IgD-negative memory B cell (primary cell): ENCODE results near the gene TPRG1. TPM values are rescaled to one million over a fixed set of nuclear protein-coding genes. Genes with fewer than 3 reads are reported as not detected.

Source experiments
- H3K27ac Mint-ChIP-seq, 3 donors: one replicate each; pipeline ENCODE4 v1.8.0; 2020 to 2022; ENCODE audit warnings: mild to moderate bottlenecking in 3 of 3, mixed read lengths in 3 of 3, moderate library complexity in 1 of 3
- H3K27me3 Mint-ChIP-seq: one replicate; pipeline ENCODE4 v1.8.0; 2021; ENCODE audit warnings: mixed read lengths
- H3K36me3 Mint-ChIP-seq: one replicate; pipeline ENCODE4 v1.8.0; 2020; ENCODE audit warnings: mild to moderate bottlenecking, mixed read lengths
- H3K4me1 Mint-ChIP-seq, 3 donors: one replicate each; pipeline ENCODE4 v1.8.0; 2020 to 2022; ENCODE audit warnings: mixed read lengths in 3 of 3, mild to moderate bottlenecking in 1 of 3
- H3K4me3 Mint-ChIP-seq, 4 donors: one replicate each; pipeline ENCODE4 v1.8.0; 2020 to 2022; ENCODE audit warnings: mild to moderate bottlenecking in 4 of 4, mixed read lengths in 4 of 4, moderate library complexity in 3 of 4
- H3K9me3 Mint-ChIP-seq, 3 donors: one replicate each; pipeline ENCODE4 v1.8.0; 2020 to 2021; ENCODE audit warnings: mixed read lengths in 3 of 3, mild to moderate bottlenecking in 1 of 3
- polyA plus RNA-seq: library from polyadenylated mRNA; unstranded; fragments of 300-500 nt; fragmentation: Illumina TruSeq; gene quantifications from one replicate; pipeline ENCODE4 v1.2.3, GENCODE V29; 2021

Gene TPRG1
- polyA plus RNA-seq, 1 donor from 2014 or later: not detected

DNA sequence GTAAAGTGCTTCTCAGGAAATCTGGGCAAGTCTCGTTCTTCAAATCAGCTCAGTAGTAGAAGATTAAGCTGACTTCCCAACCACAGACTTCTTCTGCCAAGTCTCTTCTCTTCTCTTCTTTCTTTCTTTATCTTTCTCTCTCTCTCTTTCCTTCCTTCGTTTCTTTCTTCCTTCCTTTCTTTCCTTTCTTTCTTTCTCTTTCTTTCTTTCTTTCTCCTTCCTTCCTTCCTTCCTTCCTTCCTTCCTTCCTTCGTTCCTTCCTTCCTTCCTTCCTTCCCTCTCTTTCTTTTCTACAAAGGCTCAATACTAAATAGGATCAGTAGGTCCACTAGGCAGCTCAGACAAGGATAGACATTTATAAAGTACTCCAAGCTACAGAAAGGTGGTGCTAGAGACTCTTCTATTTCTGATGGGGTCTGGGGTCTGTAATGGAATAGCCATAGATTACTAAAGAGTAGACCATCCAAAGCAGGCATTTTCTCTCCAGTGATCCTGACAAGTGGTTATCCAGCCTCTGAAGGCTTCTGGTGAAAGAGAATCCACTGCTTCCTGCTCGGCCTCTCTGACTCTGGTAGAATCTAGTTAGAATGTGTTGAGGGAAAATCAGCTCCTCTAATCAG lies 100.8 kb downstream of the TPRG1 start:
- H3K27ac Mint-ChIP-seq: no peak overlapping the region
- peaks cover 9 to 14% (median 12%) of the 10 kb centered on the region in 3 donors for H3K4me1 Mint-ChIP-seq
- no peaks in the 10 kb centered on the region for H3K36me3 Mint-ChIP-seq
- H3K9me3 Mint-ChIP-seq: no peaks in the 10 kb centered on the region
- no peak overlapping the region for H3K4me3 Mint-ChIP-seq
- H3K27me3 Mint-ChIP-seq: peaks cover 5% of the 10 kb centered on the region

DNA sequence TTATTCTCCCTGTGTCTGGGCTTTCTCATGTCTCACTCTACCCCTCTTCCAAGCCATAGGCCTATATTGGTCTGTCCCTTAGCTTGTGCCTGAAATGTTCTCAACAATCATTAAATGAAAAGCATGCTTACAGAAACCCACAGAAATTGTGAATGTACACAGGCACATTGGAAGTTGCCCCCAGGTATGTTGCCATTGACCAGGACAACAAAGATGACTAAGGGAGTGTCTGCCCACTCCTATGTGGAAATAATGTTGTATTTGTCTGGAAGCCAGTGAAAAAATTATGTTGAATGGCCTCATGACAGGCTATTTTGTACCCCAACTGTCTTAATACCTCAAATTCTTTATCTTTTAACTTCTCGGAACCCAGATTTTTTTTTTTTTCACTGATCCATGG lies 102.0 kb downstream of the TPRG1 start:
- Mint-ChIP-seq H3K27me3 (peaks cover 4% of the 10 kb centered on the region), H3K4me3 (no peak overlapping the region), H3K9me3 (no peaks in the 10 kb centered on the region), H3K4me1 (peaks cover 9 to 14% (median 14%) of the 10 kb centered on the region in 3 donors), H3K27ac (no peak overlapping the region), H3K36me3 (no peaks in the 10 kb centered on the region)

DNA sequence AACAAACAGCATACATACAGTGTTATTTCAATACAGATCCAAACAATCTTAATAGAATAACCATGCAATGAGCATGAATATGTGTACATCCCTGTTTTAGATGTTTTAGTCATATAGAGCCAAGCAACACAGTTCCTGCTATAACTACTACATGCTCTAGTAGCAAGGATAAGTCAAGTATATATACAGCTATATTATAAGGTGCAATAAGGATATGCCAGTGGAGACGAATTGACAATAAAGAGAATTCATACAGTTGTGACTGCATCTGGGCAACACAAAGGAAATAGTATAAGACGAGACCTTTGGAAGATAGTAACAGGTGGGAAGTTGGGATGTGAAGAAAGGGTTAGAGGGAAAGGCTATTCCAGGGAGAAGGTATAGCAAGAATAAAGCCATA lies 103.4 kb downstream of the TPRG1 start:
- no peaks in the 10 kb centered on the region for H3K36me3 Mint-ChIP-seq
- H3K4me3 Mint-ChIP-seq: no peak overlapping the region
- peaks cover 9 to 14% (median 14%) of the 10 kb centered on the region in 3 donors for H3K4me1 Mint-ChIP-seq
- peaks cover 5% of the 10 kb centered on the region for H3K27me3 Mint-ChIP-seq
- no peak overlapping the region for H3K27ac Mint-ChIP-seq
- H3K9me3 Mint-ChIP-seq: no peaks in the 10 kb centered on the region

DNA sequence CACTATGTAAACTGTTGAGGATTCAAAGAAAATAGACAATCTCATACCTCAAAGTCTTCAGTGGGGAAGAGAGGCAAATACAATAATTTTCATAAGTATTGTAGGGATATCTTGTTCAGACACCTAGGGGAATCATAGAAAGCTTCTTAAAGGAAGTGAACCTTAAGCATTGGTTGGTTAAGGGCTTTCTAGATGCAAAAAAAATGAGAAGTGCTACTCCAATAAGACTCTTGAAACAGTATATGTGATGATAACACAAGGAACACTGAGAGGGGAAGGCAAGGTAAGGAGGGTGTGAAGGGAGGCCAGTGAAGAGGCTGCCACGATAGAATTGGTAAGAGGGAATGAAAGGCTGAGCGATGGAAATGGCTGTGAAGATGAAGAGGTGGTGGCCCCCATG lies 104.1 kb downstream of the TPRG1 start:
- no peaks in the 10 kb centered on the region for H3K36me3 Mint-ChIP-seq
- peaks cover 5% of the 10 kb centered on the region for H3K27me3 Mint-ChIP-seq
- no peak overlapping the region for H3K27ac Mint-ChIP-seq
- H3K9me3 Mint-ChIP-seq: no peaks in the 10 kb centered on the region
- no peak overlapping the region for H3K4me3 Mint-ChIP-seq
- H3K4me1 Mint-ChIP-seq: peaks cover 9 to 14% (median 14%) of the 10 kb centered on the region in 3 donors

DNA sequence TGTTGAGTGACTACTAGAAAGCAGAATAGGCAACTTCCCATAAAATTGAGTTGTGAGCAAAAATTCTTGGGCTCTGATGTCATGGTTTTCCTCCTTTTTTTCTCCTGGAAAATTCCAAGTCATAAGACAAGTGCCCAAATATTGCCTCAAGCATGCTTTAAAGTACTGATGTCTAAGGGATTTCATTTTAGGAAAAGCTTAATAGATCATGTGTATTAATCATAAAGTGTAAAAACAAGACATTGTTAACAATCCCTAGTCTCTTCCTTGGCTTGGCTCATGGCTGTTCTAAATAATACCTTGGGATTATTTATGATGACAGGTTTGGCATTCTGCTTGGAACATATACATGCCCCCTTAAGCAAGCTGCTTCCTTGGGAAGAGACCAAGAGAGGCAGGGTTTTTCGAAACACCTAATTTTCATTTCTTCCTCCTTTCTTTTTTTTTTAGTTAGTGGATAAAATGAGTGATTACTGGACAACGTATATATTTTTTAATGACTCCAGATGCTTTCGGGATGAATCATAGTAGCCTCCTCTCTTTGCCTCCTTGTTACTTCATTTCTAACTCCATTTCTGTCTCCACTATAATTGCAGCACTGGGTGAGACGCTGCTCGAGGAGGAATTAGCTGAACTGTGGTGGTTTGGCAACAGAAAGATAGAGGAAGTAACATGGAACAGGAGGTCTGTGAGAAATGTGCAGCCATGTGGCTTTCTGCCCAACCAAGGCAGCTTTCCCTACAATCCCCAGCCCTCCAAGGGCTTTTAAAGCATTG lies 104.9 kb downstream of the TPRG1 start:
- Mint-ChIP-seq H3K4me3 (peak overlapping the region in 2 of 4 donors; percentile 30 to 80), H3K4me1 (peaks cover 9 to 14% (median 14%) of the 10 kb centered on the region in 3 donors), H3K27me3 (peaks cover 5% of the 10 kb centered on the region), H3K9me3 (no peaks in the 10 kb centered on the region), H3K27ac (peak overlapping the region in 1 of 3 donors; percentile 52), H3K36me3 (no peaks in the 10 kb centered on the region)

DNA sequence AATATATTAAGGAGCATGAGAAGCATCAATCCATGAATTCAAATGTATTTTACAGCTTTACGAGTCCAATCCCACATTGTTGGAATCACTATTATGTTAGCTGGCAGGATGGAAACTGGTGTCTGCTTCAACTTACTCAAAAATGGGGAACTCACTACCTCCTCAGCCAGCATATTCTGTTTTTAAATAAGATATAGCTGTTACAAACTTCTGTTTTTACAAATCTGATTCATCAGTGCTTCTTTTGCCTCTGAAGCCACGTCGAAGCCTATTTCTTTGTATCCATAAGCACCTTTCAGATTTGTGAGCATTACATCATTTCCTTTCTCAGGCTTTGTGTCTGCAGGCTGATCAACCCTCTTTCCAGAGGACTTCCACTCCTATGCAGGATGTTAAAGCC lies 105.9 kb downstream of the TPRG1 start:
- H3K4me1 Mint-ChIP-seq: peaks cover 9 to 14% (median 14%) of the 10 kb centered on the region in 3 donors
- no peak overlapping the region for H3K27ac Mint-ChIP-seq
- H3K9me3 Mint-ChIP-seq: no peaks in the 10 kb centered on the region
- H3K4me3 Mint-ChIP-seq: no peak overlapping the region
- peaks cover 7% of the 10 kb centered on the region for H3K27me3 Mint-ChIP-seq
- no peaks in the 10 kb centered on the region for H3K36me3 Mint-ChIP-seq

DNA sequence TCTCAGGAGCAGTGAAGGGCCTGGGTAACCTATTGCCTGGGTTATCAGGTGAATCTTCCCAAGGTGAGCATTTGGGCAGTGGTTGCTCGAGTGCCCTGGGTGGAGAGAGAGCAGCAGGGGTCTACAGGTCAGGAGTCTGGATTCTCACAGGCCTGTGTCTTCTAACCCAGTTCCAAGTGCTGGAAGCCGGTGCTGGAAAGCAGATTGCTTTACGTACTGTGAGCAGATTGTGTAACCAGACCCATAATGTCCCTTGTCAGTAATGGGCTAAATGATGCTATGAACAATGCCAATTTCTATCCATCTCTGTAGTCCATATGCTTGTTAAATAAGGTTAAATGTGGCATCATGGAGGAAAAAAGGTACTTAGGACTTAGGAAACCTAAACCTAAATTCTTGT lies 106.5 kb downstream of the TPRG1 start:
- H3K4me3 Mint-ChIP-seq: no peak overlapping the region
- peaks cover 9 to 14% (median 14%) of the 10 kb centered on the region in 3 donors for H3K4me1 Mint-ChIP-seq
- no peaks in the 10 kb centered on the region for H3K9me3 Mint-ChIP-seq
- no peak overlapping the region for H3K27ac Mint-ChIP-seq
- H3K36me3 Mint-ChIP-seq: no peaks in the 10 kb centered on the region
- H3K27me3 Mint-ChIP-seq: peaks cover 7% of the 10 kb centered on the region

DNA sequence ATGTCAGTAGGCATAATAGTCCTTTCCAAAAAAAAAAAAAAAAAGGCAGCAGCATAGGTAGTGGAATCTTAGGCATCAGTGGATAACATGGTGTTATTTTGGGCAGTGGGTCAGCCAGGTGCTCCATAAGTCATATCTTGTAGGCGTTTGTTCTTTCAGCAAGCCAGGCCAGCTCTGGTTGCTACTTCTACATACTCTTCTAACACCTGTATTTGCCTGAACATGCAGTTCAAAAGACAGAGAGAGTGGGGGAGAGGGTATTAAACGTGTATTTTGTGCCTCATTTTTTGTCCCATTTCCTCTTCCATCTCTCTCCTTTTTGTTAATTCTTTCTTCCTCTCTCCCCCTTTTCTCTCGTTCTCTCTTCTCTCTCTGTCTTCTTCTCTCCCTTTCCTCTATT lies 110.4 kb downstream of the TPRG1 start:
- H3K27me3 Mint-ChIP-seq: peaks cover 7% of the 10 kb centered on the region
- peaks cover 9 to 20% (median 11%) of the 10 kb centered on the region in 3 donors for H3K4me1 Mint-ChIP-seq
- H3K9me3 Mint-ChIP-seq: no peaks in the 10 kb centered on the region
- H3K36me3 Mint-ChIP-seq: no peaks in the 10 kb centered on the region
- H3K4me3 Mint-ChIP-seq: no peak overlapping the region
- H3K27ac Mint-ChIP-seq: no peak overlapping the region

DNA sequence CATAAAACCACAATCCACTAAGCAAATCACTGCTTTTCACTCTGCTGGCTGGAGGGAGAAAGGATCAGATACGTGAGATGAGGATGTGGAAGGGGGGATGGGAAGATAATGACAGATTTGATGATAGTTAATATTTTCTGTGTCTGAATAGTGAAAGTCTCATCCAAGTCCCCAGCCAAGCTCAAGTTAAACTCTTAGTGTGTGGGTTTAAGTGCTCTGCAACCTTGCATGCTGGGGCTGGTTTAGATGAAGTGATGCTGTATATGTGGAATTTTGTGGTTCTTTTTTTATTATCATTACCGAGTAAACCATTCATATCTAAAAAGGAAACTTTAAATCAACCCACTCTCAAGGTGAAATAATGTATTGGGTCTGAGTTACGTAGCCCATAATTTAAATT lies 111.0 kb downstream of the TPRG1 start:
- no peak overlapping the region for H3K27ac Mint-ChIP-seq

DNA sequence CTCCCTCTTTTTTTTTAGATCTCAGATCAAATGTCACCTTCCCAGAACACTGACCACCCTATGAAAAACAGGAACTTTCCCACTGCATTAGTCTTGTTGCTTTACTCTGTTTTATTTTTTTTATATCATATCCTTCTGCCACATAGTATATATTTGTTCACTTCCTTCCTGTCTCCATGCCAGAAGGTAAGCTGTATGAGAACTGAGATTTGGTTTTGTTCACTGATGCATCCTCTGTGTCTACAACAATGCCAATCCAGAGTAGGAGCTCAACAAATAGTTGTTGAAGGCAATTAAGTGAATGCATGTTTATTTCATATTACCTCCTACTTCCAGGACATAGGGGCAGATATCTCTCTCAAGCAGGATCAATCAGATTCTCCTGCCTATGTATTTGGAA lies 114.4 kb downstream of the TPRG1 start:
- peaks cover 22 to 30% (median 28%) of the 10 kb centered on the region in 3 donors for H3K4me1 Mint-ChIP-seq
- peaks cover 17% of the 10 kb centered on the region for H3K27me3 Mint-ChIP-seq
- H3K4me3 Mint-ChIP-seq: peak overlapping the region in 1 of 4 donors; percentile 43
- no peaks in the 10 kb centered on the region for H3K36me3 Mint-ChIP-seq
- H3K9me3 Mint-ChIP-seq: no peaks in the 10 kb centered on the region
- H3K27ac Mint-ChIP-seq: no peak overlapping the region

More for the DNA sequence above, 111.0 kb downstream of the TPRG1 start:
- Mint-ChIP-seq H3K36me3 (no peaks in the 10 kb centered on the region), H3K4me3 (no peak overlapping the region), H3K9me3 (no peaks in the 10 kb centered on the region), H3K27me3 (peaks cover 7% of the 10 kb centered on the region), H3K4me1 (peaks cover 7 to 17% (median 11%) of the 10 kb centered on the region in 3 donors)

DNA sequence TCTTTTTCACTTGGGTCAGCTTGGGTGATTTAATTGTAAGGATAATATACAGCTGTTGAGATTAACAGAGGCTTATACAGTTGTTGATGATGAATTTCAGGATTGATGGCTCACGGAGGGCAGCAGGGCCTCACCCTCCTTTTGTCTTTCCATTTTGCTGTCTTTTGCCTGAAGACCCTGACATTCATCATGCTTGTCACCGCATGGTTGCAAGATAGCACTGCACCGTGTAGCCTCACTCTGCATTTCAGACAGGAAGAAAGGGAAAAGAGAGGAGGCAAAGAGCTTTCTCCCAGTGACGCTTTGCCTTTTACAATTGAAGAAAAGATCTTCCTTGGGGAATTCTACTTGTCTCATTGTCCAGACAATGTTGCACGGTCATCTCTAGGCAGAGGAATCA lies 115.1 kb downstream of the TPRG1 start:
- H3K27me3 Mint-ChIP-seq: peaks cover 17% of the 10 kb centered on the region
- peak overlapping the region in 2 of 4 donors; percentile 25 to 30 for H3K4me3 Mint-ChIP-seq
- no peak overlapping the region for H3K27ac Mint-ChIP-seq
- H3K4me1 Mint-ChIP-seq: peaks cover 22 to 30% (median 28%) of the 10 kb centered on the region in 3 donors
- H3K9me3 Mint-ChIP-seq: no peaks in the 10 kb centered on the region
- no peaks in the 10 kb centered on the region for H3K36me3 Mint-ChIP-seq

DNA sequence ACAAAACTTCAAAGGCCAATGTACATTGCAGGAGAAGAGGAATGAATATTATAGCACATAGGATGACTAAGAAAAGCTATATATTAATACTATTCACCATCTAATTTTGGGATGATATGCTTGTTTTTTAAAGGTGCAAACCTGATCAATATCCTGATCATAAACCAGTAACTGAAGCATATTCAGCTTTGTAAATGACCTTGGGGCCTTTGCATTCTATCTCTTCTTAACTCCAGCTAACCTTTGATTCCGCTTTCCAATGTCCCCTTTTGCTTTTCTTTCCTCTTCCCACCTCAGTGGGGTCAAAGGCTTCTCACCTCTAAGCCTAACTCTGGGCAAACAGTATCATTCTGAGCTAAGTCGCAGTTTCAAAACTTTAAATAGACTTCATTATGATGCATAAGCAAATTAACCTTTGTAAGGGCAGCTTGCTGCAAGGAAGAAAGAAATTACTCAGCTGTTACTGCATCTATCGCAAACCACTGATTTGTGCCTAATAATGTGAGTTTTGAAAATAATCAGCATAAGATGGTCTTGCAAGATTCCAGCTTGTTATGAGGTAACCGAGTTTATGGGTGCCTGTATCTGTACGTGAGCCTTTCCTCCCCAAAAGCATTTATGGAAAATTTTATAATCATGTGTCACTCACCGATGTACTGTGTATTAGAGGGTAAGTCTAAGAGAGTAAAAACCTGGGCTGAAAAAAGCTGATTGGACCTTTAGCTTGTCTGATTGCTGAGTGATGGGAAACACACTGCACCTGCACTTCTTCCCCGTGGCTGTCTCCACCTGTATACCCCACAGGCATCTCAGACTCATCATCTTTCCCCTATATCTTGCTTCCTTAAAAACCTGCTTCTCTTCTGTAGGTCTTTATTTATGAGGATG lies 116.8 kb downstream of the TPRG1 start:
- Mint-ChIP-seq H3K9me3 (no peaks in the 10 kb centered on the region), H3K27ac (peak overlapping the region in 1 of 3 donors; percentile 53)

DNA sequence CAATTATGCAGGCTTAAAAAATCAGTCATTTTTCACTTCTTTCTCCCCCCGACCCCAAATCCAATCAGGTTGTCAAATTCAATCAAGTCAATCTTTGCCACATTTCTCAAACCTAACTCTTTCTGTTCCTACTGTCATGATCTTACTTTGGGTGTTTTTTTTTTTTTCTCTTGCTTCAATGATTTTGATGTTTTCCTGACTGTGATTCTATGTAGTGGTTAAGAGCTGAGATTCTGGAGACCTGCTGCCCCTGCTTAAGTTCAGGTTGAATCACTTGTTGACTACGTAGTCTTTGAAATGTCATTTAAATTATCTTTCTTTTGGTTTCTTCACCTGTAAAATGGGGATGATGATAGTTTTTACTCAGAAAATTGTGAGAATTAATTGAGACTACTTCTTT lies 117.5 kb downstream of the TPRG1 start:
- Mint-ChIP-seq H3K27me3 (peaks cover 14% of the 10 kb centered on the region), H3K27ac (no peak overlapping the region), H3K9me3 (no peaks in the 10 kb centered on the region), H3K4me3 (peak overlapping the region in 3 of 4 donors; percentile 3 to 22 (median 15)), H3K36me3 (no peaks in the 10 kb centered on the region), H3K4me1 (peaks cover 22 to 30% (median 28%) of the 10 kb centered on the region in 3 donors)

More for the DNA sequence above, 116.8 kb downstream of the TPRG1 start:
- H3K36me3 Mint-ChIP-seq: no peaks in the 10 kb centered on the region
- peak overlapping the region in 3 of 4 donors; percentile 4 to 22 (median 15) for H3K4me3 Mint-ChIP-seq
- H3K27me3 Mint-ChIP-seq: peaks cover 14% of the 10 kb centered on the region
- peaks cover 22 to 30% (median 28%) of the 10 kb centered on the region in 3 donors for H3K4me1 Mint-ChIP-seq

DNA sequence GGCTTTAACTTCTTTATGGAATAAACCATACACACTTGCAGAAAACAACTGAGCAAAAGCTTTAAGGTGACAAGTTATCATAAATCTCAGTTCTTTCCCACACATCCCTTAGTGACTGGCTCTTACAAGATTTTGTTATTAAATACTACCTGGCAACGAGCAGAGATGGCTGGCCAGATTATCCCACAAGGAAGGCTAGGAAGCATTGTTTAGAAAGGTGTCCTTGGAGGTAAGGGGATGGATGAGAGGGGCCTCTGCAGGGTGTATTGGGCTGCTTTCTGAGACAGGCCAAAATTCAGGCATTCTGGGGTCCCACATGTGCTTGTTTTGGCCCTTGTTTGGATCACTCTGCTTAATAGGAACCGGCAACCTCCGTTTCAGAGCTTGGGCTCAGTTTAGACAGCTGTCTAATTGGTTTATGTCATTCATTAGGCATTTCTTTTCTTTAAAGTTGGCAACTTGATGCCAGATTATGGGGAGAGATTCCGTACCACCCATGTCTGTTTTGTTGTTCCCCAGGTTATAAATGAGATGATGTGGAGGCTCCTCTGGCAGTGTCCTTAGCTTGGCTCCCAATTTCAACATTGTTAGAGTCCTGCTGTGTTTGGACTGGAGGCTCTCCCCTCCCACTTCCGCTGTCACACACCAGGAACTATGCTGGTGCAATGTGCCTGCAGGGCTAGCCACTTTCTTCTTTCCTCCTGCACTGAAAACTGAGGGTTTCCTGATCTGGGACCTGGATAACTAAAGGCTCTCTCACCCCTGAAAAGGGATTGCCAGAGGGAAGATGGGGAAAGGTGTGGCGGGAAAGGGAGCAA lies 121.1 kb downstream of the TPRG1 start:
- no peak overlapping the region for H3K27ac Mint-ChIP-seq
- no peaks in the 10 kb centered on the region for H3K9me3 Mint-ChIP-seq
- H3K27me3 Mint-ChIP-seq: peaks cover 11% of the 10 kb centered on the region
- H3K36me3 Mint-ChIP-seq: no peaks in the 10 kb centered on the region
- H3K4me3 Mint-ChIP-seq: no peak overlapping the region
- H3K4me1 Mint-ChIP-seq: peaks cover 15 to 16% (median 15%) of the 10 kb centered on the region in 3 donors
